K562 treated with DMSO at 1 percent for 24 hours (cell line): ENCODE measurements around the gene C15orf61. TPM values are rescaled to one million over a fixed set of nuclear protein-coding genes. Genes with fewer than 3 reads are reported as not detected.

Experiments
- total RNA-seq: library from RNA; unstranded; fragments of 300-600 nt; gene quantifications from 2 replicates; pipeline ENCODE4 v1.2.3, GENCODE V29; 2022; ENCODE audit warnings: low read depth; ENCODE audit not compliant: insufficient read depth

The C15orf61 gene
- total RNA-seq, result 6.2 and 7.3 TPM in 2 replicates

GRCh38 chr15:67521029-67521782, at the start of gene C15orf61:
Gene C15orf61 (plus strand): TSS chr15:67521131. CDS start chr15:67521249, 118 bp downstream.

GRCh38 chr15:67542420-67543347, 21.8 kb downstream of the C15orf61 start, which contains the start of gene MAP2K5:
Gene MAP2K5 (plus strand): TSS chr15:67542703. CDS start chr15:67543336, 633 bp downstream.

Other genes with a start within 250 kb of the C15orf61 start
- gene MAP2K5, start 21.6 kb downstream of the C15orf61 start, total RNA-seq, result 28.5 and 37.6 TPM in 2 replicates